Lower leg skin (tissue), 3 donors: ENCODE results near the gene MRPL17.

Experiments used
- CTCF ChIP-seq, 3 donors: fragments of 450-650 bp; IDR thresholded peaks; one replicate each; pipeline ENCODE4 v1.5.1; 2016; ENCODE audit warnings: antibody characterized with exemption in 3 of 3, mild to moderate bottlenecking in 3 of 3, moderate library complexity in 2 of 3
- POLR2A ChIP-seq, 2 donors: fragments of 450-650 bp; IDR thresholded peaks; one replicate each; pipeline ENCODE4 v1.6.1; 2016 to 2017; ENCODE audit warnings: antibody characterized with exemption in 2 of 2, mild to moderate bottlenecking in 1 of 2, moderate library complexity in 1 of 2

- no peak for TF ChIP-seq CTCF (IDR thresholded peaks at IDR 0.05)
- TF ChIP-seq POLR2A (IDR thresholded peaks at IDR 0.05): no peak
Measured at GRCh38 chr11:6681505-6681904, 1.6 kb downstream of the MRPL17 start.
